AG09319 (cell line): Measurements from ENCODE around the gene PPP1R3C.

Source experiments
- DNase-seq: peaks from one replicate; pipeline ENCODE4 v3.0.0-alpha.2; 2010; ENCODE audit warnings: low read depth; ENCODE audit errors: extremely low read depth
- CTCF ChIP-seq: IDR thresholded peaks from 2 replicates; pipeline ENCODE4 v1.5.1; 2011; ENCODE audit warnings: low read depth, mild to moderate bottlenecking, inconsistent platforms, low read length, moderate library complexity

PPP1R3C gene

GRCh38 chr10:91642831-91643692, 10.2 kb upstream of the PPP1R3C start:
- no peak for TF ChIP-seq CTCF

DNA sequence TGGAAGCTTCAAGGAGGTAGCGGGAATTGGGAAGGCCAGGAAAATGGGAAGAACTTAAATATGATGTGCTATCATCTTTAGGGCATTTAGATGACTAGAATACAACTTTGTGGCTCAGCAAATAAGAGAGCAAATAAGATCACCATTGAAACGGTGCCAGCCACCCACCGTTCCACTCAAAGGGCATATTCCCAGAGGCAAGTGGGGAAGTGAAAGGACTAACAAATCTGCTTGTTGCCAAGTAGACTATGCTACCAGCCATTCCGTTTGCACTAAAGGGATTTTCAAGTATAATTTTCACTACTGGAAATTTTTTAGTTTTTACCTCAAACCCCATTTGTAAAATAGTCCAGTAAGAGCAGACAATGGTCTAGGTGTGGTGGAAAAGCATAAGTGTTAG, 4.0 kb upstream of the PPP1R3C start:
- TF ChIP-seq CTCF, result no peak
- no peak for DNase-seq

More at GRCh38 chr10:91642831-91643692, 10.2 kb upstream of the PPP1R3C start:
- no peak for DNase-seq

DNA sequence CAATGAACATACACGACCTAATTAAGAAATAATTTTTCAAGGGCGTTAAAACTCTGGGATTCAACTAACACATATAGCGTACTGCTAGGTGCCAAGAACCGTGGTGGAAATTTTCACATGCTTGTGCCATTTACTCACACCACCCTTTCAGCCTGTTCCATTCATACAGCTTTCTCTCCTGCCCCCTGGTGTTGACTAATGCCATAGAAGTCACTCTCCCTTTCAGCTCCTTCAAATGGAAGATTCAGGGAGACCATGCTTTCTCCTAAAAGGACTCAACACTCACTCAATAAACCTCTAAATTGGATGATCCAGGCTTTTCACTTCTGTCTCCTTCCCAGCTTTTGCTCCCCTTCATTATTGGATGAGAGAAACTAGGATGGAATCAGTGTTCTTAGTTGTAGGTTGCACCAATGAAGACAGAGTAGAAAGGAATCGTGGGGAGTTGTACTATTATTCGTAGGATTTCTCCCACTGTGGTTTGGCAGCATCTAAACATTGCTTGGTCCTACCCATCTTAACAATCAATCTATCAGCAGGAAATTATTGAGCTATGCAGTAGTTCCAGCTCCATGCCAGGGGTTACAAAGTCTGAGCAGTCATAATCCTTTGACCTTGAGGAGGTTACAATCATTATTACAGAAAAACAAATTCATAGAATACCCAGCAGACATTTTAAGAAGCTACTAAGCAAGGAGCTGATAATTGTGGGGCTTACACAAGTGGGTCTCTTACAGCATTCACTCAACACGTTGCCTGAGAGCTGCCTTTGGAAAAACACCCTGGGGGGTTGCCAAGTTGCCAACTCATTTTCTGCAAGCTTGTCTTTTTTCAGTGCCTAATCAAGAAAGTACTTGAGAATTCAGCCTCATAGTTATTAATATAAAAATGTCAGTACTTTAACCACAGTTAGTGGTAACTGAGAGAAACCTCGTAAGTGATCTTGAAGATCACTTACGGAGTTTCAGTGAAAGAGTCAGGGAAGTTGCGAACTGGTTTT, 2.8 kb upstream of the PPP1R3C start:
- no peak for DNase-seq
- TF ChIP-seq CTCF, result peak; percentile 69

- TF ChIP-seq CTCF, result no peak
- no peak for DNase-seq
These were observed 2.0 kb upstream of the PPP1R3C start for GRCh38 chr10:91634898-91635297.

GRCh38 chr10:91634246-91634645, 1.4 kb upstream of the PPP1R3C start:
- DNase-seq, result no peak
- no peak for TF ChIP-seq CTCF

GRCh38 chr10:91630625-91631024, 2.2 kb downstream of the PPP1R3C start:
- no peak for TF ChIP-seq CTCF
- no peak for DNase-seq
